Measurements from ENCODE around the gene CYP2U1. TPM values are rescaled to one million over a fixed set of nuclear protein-coding genes. Genes with fewer than 3 reads are reported as not detected.
A peak's percentile ranks its signal among the peaks of the same experiment; 100 is the strongest.

The CYP2U1 gene
- total RNA-seq, 1 donor, result 17.3 TPM

DNA sequence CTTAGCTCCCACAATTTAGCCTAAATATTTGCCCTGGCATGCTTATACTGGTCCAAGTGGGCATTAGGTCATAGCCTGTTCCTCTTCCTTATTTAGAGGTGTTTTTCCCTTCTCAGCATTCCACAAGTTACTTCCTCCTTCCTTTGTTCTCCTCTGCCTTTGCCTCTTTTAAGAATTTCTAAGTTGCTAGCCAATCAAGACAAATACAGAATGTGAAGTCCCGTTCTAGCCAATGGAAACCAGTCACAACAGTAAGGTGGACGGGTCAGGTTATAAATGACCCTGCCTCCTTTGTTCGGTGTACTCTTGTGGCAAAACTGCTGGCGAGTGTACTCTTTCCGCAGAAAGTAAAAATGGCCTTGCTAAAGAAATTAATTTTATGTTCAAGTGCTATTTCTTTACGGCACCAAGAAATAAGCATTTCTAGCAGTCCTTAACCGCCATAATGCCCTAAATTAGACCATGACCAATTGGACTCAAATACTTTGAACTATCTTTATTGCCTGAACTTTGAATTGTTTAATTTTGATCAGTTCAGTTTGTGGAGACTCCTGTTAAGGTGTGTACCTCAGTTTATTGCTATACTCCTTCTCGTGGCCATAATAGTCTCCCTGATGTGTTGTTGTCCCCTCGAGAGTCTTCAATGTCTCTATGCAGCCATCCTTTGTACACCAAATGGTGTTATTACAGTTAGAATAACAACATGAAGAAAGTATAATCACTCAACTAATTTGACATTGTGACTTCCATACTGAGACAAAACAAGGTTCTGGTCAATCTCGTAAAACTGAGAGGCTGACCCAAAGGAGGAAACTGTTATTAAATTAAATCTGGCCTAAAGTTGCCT lies 56.8 kb downstream of the CYP2U1 start:
- no peak overlapping the region for H3K4me3 ChIP-seq (ENCODE audit: low read depth, low read length)
- TF ChIP-seq, protein P1, sequence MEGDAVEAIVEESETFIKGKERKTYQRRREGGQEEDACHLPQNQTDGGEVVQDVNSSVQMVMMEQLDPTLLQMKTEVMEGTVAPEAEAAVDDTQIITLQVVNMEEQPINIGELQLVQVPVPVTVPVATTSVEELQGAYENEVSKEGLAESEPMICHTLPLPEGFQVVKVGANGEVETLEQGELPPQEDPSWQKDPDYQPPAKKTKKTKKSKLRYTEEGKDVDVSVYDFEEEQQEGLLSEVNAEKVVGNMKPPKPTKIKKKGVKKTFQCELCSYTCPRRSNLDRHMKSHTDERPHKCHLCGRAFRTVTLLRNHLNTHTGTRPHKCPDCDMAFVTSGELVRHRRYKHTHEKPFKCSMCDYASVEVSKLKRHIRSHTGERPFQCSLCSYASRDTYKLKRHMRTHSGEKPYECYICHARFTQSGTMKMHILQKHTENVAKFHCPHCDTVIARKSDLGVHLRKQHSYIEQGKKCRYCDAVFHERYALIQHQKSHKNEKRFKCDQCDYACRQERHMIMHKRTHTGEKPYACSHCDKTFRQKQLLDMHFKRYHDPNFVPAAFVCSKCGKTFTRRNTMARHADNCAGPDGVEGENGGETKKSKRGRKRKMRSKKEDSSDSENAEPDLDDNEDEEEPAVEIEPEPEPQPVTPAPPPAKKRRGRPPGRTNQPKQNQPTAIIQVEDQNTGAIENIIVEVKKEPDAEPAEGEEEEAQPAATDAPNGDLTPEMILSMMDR (IDR thresholded peaks at IDR 0.05; ENCODE audit: insufficient read depth, low read length), result no peak
- DNase-seq (ENCODE audit: low read depth), result no peak

DNA sequence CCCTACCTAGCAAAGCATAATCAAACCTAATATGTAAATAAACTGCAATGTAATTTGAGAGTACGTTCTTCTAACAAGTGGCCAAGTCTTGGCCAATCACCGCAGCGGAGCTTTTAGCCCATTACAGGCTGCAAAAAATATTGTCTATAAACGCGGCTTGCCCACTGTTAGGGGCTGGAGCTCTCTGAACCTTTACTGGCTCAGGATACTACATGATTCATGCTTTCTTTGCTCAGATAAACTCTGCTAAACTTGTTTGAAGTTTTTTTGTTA lies 57.4 kb downstream of the CYP2U1 start:
- TF ChIP-seq, protein P1 (IDR thresholded peaks at IDR 0.05; ENCODE audit: insufficient read depth, low read length), result no peak
- no peak for DNase-seq (ENCODE audit: low read depth)
- H3K4me3 ChIP-seq (ENCODE audit: low read depth, low read length), result no peak overlapping the region

DNA sequence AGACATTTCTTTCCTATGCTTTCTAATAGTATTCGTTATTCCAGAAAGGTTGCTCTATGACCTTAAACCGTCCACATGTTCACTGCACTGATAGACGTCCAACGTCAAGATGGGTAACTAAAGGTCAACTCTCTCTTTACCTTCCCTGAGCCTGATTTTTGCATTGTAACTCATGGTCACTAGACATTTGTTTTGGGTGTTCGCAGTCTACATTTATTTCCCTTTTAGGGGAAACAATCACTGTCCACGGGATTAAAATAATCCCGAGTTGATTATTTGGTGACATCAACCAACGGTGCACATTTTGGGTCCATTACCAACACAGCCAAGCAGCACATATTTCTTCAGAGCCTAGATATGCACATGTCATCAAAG lies 57.8 kb downstream of the CYP2U1 start:
- no peak for DNase-seq (ENCODE audit: low read depth)
- H3K4me3 ChIP-seq (ENCODE audit: low read depth, low read length), result peak overlapping the region; percentile 90
- TF ChIP-seq, protein P1 (IDR thresholded peaks at IDR 0.05; ENCODE audit: insufficient read depth, low read length), result no peak

DNA sequence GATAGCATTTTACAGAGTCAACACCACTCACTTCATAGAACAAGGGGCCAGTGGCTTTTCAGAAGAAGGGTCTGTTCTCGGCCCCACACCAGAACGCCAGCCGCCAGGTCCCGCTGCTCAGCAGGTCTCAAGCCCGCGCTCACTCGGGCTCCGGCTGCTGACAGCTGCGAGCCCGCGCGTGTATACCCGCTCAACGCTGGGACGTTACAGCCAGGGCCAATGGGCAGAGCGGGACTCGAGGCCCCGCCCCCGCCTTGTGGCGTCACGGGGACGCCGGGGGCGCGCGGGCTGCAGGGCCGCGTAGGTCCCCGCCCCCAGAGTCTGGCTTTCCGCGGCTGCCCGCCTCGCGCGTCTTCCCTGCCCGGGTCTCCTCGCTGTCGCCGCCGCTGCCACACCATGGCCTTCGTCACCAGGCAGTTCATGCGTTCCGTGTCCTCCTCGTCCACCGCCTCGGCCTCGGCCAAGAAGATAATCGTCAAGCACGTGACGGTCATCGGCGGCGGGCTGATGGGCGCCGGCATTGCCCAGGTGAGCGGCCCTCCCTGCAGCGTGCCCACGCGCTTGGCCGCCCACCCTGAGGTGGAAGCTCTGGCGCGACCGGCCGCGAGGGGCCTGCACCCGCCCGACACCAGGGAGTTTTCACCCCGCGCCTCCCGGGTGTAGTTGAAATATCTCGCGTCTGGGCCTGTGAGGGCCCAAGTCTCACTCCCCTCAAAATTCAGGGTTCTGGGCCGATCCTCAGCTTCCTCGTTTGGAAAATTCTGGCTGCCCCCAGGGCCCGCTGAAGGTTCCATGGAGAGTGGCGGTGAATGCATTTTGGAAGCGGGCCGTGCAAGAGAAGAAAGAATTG lies 58.4 kb downstream of the CYP2U1 start, which contains the start of gene HADH:
Gene HADH, plus strand, starts transcription at position 353 of the 850 bp plus-strand sequence. Its CDS starts 44 bp downstream, at position 397.
- peak within 1 kb of the TSS; percentile 90 for H3K4me3 ChIP-seq (ENCODE audit: low read depth, low read length)
- DNase-seq (ENCODE audit: low read depth), result peak; percentile 80
- TF ChIP-seq, protein P1 (IDR thresholded peaks at IDR 0.05; ENCODE audit: insufficient read depth, low read length), result no peak

DNA sequence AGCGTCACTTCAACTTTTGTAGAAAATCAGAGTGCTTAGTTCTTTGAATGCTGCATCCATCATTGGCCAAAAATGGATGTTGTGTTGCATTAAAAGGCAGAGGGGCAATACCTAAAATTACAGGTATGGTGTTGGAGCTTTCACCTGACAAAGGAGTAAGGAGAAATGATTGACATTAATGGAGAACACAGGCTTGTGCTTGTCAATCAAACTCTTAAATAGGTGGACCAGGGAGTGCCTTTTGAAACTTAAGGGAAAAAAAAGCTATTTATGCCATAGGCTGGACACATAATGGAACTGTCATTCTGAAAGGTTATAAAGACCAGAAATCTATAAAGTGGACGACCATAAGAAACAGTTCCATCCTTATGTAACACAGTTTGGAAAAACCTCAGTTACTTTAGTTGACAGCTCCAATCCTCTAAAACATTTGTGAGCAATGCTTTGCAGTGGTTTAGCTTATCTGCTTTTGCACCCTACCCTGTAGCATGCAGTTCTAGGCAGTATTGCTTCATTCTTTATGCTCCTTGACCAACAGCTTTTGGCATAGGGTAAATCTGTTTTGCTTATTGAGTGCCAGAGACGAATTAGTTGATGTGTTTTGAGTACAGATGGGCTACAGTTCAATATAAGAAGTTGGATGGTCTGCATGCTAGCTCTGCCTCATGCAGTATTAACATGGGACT lies 60.7 kb downstream of the CYP2U1 start:
- TF ChIP-seq, protein P1 (IDR thresholded peaks at IDR 0.05; ENCODE audit: insufficient read depth, low read length), result no peak
- DNase-seq (ENCODE audit: low read depth), result peak; percentile 85

DNA sequence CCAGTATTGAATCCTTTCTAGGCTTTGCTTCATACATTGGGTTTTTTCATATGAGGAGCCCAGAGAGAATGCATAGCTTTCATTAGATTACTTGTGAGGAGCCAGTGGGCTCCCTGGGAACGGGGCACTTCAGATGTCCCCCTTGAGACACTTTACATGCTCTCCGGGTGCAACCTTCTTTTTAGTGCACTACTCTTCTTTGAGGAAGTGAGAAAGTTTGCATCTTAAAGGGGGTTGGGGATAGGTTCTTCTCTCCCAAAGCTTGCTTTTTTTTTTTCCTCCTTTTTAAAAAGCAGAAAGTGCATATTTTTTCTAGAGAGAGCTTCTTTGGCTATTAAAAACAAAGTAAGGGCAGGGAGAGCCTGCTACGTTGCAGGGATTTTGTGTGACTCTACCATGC lies 62.6 kb downstream of the CYP2U1 start:
- no peak for DNase-seq (ENCODE audit: low read depth)
- TF ChIP-seq, protein P1 (IDR thresholded peaks at IDR 0.05; ENCODE audit: insufficient read depth, low read length), result no peak
- H3K4me3 ChIP-seq (ENCODE audit: low read depth, low read length), result no peak overlapping the region

More for the DNA sequence above, 60.7 kb downstream of the CYP2U1 start:
- no peak overlapping the region for H3K4me3 ChIP-seq (ENCODE audit: low read depth, low read length)

Data from fibroblast of the aortic adventitia (primary cell).